Measurements from ENCODE around the gene PGM1. TPM values are rescaled to one million over a fixed set of nuclear protein-coding genes. Genes with fewer than 3 reads are reported as not detected.

PGM1 gene
- total RNA-seq, 2 experiments from 2014 or later = 43.2 to 56.9 TPM

GRCh38 chr1:63601061-63601460 is 7.8 kb downstream of the PGM1 start:
- Histone ChIP-seq H3K4me1 (ENCODE audit: insufficient read depth, low read length, poor library complexity, severe bottlenecking) (no peaks in the 10 kb centered on the region), H3K4me3 (ENCODE audit: low read depth, low read length, poor library complexity, severe bottlenecking) (no peak overlapping the region), H3K9me3 (ENCODE audit: low read length) (no peaks in the 10 kb centered on the region), H4K20me1 (ENCODE audit: insufficient read depth, low read length) (no peaks in the 10 kb centered on the region), H3K79me2 (ENCODE audit: insufficient read depth, low read depth, low read length) (no peaks in the 10 kb centered on the region), H3K27ac (ENCODE audit: low read depth, low read length, poor library complexity, severe bottlenecking) (no peak overlapping the region), H2AFZ (ENCODE audit: low read length) (no peak overlapping the region), H3K9me2 (ENCODE audit: insufficient read depth, low read length) (no peaks in the 10 kb centered on the region), H3K4me2 (ENCODE audit: low read length) (no peak overlapping the region), H3K36me3 (ENCODE audit: insufficient read depth, low read length) (no peaks in the 10 kb centered on the region)
- ChIA-PET POLR2A (no interaction called here), CTCF (ENCODE audit: unreplicated experiment) (no interaction called here)
- no peak for TF ChIP-seq EZH2phosphoT487 (IDR thresholded peaks at IDR 0.05; ENCODE audit: borderline replicate concordance, low read depth, low read length)
- TF ChIP-seq, protein P1, sequence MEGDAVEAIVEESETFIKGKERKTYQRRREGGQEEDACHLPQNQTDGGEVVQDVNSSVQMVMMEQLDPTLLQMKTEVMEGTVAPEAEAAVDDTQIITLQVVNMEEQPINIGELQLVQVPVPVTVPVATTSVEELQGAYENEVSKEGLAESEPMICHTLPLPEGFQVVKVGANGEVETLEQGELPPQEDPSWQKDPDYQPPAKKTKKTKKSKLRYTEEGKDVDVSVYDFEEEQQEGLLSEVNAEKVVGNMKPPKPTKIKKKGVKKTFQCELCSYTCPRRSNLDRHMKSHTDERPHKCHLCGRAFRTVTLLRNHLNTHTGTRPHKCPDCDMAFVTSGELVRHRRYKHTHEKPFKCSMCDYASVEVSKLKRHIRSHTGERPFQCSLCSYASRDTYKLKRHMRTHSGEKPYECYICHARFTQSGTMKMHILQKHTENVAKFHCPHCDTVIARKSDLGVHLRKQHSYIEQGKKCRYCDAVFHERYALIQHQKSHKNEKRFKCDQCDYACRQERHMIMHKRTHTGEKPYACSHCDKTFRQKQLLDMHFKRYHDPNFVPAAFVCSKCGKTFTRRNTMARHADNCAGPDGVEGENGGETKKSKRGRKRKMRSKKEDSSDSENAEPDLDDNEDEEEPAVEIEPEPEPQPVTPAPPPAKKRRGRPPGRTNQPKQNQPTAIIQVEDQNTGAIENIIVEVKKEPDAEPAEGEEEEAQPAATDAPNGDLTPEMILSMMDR (conservative IDR thresholded peaks at IDR 0.05; ENCODE audit: low read length) = no peak
- BruUV-seq (replicated peaks) = no TSS peak
- no peak for DNase-seq (ENCODE audit: low spot score)
- intact Hi-C loops (cut with micrococcal nuclease; ENCODE audit: unreplicated experiment) = no loop called here

- CTCF ChIA-PET (ENCODE audit: unreplicated experiment) = no interaction called here
- Histone ChIP-seq H3K79me2 (ENCODE audit: insufficient read depth, low read depth, low read length) (no peaks in the 10 kb centered on the region), H3K9me3 (ENCODE audit: low read length) (no peaks in the 10 kb centered on the region), H2AFZ (ENCODE audit: low read length) (no peak overlapping the region), H3K9me2 (ENCODE audit: insufficient read depth, low read length) (no peaks in the 10 kb centered on the region), H4K20me1 (ENCODE audit: insufficient read depth, low read length) (no peaks in the 10 kb centered on the region), H3K27ac (ENCODE audit: low read depth, low read length, poor library complexity, severe bottlenecking) (no peak overlapping the region), H3K4me3 (ENCODE audit: low read depth, low read length, poor library complexity, severe bottlenecking) (no peak overlapping the region), H3K4me2 (ENCODE audit: low read length) (no peak overlapping the region), H3K4me1 (ENCODE audit: insufficient read depth, low read length, poor library complexity, severe bottlenecking) (no peaks in the 10 kb centered on the region), H3K36me3 (ENCODE audit: insufficient read depth, low read length) (no peaks in the 10 kb centered on the region)
- TF ChIP-seq, protein P1 (conservative IDR thresholded peaks at IDR 0.05; ENCODE audit: low read length) = no peak
- TF ChIP-seq EZH2phosphoT487 (IDR thresholded peaks at IDR 0.05; ENCODE audit: borderline replicate concordance, low read depth, low read length) = no peak
- intact Hi-C loops (cut with micrococcal nuclease; ENCODE audit: unreplicated experiment) = no loop called here
- DNase-seq (ENCODE audit: low spot score) = no peak
- POLR2A ChIA-PET = interaction anchor here (0.6 kb wide), 1 partner anchor 1837 kb away, joined by 3 read pairs; no protein-coding TSS in a partner anchor
- no TSS peak for BruUV-seq (replicated peaks)
These were observed 8.3 kb downstream of the PGM1 start for GRCh38 chr1:63601463-63601862.

GRCh38 chr1:63601912-63602311 is 8.7 kb downstream of the PGM1 start:
- DNase-seq (ENCODE audit: low spot score) = no peak
- no peak overlapping the region for H3K4me3 ChIP-seq (ENCODE audit: low read depth, low read length, poor library complexity, severe bottlenecking)
- no peaks in the 10 kb centered on the region for H3K9me2 ChIP-seq (ENCODE audit: insufficient read depth, low read length)
- TF ChIP-seq EZH2phosphoT487 (IDR thresholded peaks at IDR 0.05; ENCODE audit: borderline replicate concordance, low read depth, low read length) = no peak
- TF ChIP-seq, protein P1 (conservative IDR thresholded peaks at IDR 0.05; ENCODE audit: low read length) = no peak
- no peak overlapping the region for H3K27ac ChIP-seq (ENCODE audit: low read depth, low read length, poor library complexity, severe bottlenecking)
- no peaks in the 10 kb centered on the region for H3K9me3 ChIP-seq (ENCODE audit: low read length)
- no peaks in the 10 kb centered on the region for H3K36me3 ChIP-seq (ENCODE audit: insufficient read depth, low read length)
- ChIA-PET CTCF (ENCODE audit: unreplicated experiment) (no interaction called here), POLR2A (interaction anchor here (0.6 kb wide), 1 partner anchor 1836 kb away, joined by 3 read pairs; no protein-coding TSS in a partner anchor)
- H3K79me2 ChIP-seq (ENCODE audit: insufficient read depth, low read depth, low read length) = no peaks in the 10 kb centered on the region
- no peaks in the 10 kb centered on the region for H4K20me1 ChIP-seq (ENCODE audit: insufficient read depth, low read length)
- no peak overlapping the region for H3K4me2 ChIP-seq (ENCODE audit: low read length)
- no peaks in the 10 kb centered on the region for H3K4me1 ChIP-seq (ENCODE audit: insufficient read depth, low read length, poor library complexity, severe bottlenecking)
- no TSS peak for BruUV-seq (replicated peaks)
- intact Hi-C loops (cut with micrococcal nuclease; ENCODE audit: unreplicated experiment) = no loop called here
- no peak overlapping the region for H2AFZ ChIP-seq (ENCODE audit: low read length)
